ENCODE results near the gene INSYN2B.

Gene INSYN2B

DNA sequence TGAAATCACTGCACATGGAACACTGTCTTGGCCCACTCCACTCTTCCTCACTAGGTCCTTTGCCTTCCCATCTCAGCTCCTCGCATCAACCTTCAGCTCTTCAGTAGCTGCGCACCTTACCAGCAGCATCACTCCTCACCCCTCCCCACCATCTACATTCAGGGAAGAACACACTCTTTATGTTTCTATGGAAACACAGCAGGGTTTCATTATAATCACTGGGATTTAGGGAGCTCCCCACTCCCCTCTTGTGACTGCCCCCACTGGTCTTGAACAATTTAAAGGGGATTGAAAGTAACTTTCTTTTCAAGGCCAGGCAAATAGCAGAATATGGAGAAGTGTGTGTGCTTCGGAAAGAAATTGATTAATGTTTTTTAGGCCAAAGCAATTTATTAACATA, 111.2 kb downstream of the INSYN2B start:
- no peak overlapping the region for H3K27ac ChIP-seq (replicated peaks)
- no peak for DNase-seq (ENCODE audit: low read depth in 1 of 2, low spot score in 1 of 2)

GRCh38 chr5:169867347-169867746, 112.9 kb downstream of the INSYN2B start:
- DNase-seq (ENCODE audit: low read depth in 1 of 2, low spot score in 1 of 2): no peak
- Histone ChIP-seq H3K27ac (replicated peaks) (no peak overlapping the region), H3K4me3 (replicated peaks; ENCODE audit: insufficient read depth, low read length) (no peak overlapping the region), H3K27me3 (ENCODE audit: insufficient read depth, poor library complexity, severe bottlenecking) (no peaks in the 10 kb centered on the region)
- TF ChIP-seq GABPA (IDR thresholded peaks at IDR 0.05; ENCODE audit: low read depth) (no peak), SPI1 (IDR thresholded peaks at IDR 0.05; ENCODE audit: borderline replicate concordance, low read depth) (no peak), POLR2AphosphoS5 (IDR thresholded peaks at IDR 0.05; ENCODE audit: low read depth) (no peak)
- TF ChIP-seq, protein P1, sequence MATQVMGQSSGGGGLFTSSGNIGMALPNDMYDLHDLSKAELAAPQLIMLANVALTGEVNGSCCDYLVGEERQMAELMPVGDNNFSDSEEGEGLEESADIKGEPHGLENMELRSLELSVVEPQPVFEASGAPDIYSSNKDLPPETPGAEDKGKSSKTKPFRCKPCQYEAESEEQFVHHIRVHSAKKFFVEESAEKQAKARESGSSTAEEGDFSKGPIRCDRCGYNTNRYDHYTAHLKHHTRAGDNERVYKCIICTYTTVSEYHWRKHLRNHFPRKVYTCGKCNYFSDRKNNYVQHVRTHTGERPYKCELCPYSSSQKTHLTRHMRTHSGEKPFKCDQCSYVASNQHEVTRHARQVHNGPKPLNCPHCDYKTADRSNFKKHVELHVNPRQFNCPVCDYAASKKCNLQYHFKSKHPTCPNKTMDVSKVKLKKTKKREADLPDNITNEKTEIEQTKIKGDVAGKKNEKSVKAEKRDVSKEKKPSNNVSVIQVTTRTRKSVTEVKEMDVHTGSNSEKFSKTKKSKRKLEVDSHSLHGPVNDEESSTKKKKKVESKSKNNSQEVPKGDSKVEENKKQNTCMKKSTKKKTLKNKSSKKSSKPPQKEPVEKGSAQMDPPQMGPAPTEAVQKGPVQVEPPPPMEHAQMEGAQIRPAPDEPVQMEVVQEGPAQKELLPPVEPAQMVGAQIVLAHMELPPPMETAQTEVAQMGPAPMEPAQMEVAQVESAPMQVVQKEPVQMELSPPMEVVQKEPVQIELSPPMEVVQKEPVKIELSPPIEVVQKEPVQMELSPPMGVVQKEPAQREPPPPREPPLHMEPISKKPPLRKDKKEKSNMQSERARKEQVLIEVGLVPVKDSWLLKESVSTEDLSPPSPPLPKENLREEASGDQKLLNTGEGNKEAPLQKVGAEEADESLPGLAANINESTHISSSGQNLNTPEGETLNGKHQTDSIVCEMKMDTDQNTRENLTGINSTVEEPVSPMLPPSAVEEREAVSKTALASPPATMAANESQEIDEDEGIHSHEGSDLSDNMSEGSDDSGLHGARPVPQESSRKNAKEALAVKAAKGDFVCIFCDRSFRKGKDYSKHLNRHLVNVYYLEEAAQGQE (IDR thresholded peaks at IDR 0.05; ENCODE audit: insufficient replicate concordance, low read depth): no peak
- TF ChIP-seq, protein P2, sequence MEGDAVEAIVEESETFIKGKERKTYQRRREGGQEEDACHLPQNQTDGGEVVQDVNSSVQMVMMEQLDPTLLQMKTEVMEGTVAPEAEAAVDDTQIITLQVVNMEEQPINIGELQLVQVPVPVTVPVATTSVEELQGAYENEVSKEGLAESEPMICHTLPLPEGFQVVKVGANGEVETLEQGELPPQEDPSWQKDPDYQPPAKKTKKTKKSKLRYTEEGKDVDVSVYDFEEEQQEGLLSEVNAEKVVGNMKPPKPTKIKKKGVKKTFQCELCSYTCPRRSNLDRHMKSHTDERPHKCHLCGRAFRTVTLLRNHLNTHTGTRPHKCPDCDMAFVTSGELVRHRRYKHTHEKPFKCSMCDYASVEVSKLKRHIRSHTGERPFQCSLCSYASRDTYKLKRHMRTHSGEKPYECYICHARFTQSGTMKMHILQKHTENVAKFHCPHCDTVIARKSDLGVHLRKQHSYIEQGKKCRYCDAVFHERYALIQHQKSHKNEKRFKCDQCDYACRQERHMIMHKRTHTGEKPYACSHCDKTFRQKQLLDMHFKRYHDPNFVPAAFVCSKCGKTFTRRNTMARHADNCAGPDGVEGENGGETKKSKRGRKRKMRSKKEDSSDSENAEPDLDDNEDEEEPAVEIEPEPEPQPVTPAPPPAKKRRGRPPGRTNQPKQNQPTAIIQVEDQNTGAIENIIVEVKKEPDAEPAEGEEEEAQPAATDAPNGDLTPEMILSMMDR (IDR thresholded peaks at IDR 0.05; ENCODE audit: insufficient read depth, low read length): no peak

More for the DNA sequence above, 111.2 kb downstream of the INSYN2B start:
- TF ChIP-seq SPI1 (IDR thresholded peaks at IDR 0.05; ENCODE audit: borderline replicate concordance, low read depth) (no peak), GABPA (IDR thresholded peaks at IDR 0.05; ENCODE audit: low read depth) (no peak), POLR2AphosphoS5 (IDR thresholded peaks at IDR 0.05; ENCODE audit: low read depth) (no peak)
- TF ChIP-seq, protein P2 (IDR thresholded peaks at IDR 0.05; ENCODE audit: insufficient read depth, low read length): no peak
- TF ChIP-seq, protein P1 (IDR thresholded peaks at IDR 0.05; ENCODE audit: insufficient replicate concordance, low read depth): no peak
- H3K4me3 ChIP-seq (replicated peaks; ENCODE audit: insufficient read depth, low read length): no peak overlapping the region
- H3K27me3 ChIP-seq (ENCODE audit: insufficient read depth, poor library complexity, severe bottlenecking): no peaks in the 10 kb centered on the region

GRCh38 chr5:169864483-169864882, 115.8 kb downstream of the INSYN2B start:
- no peak for DNase-seq (ENCODE audit: low read depth in 1 of 2, low spot score in 1 of 2)
- no peaks in the 10 kb centered on the region for H3K27me3 ChIP-seq (ENCODE audit: insufficient read depth, poor library complexity, severe bottlenecking)
- H3K27ac ChIP-seq (replicated peaks): no peak overlapping the region
- TF ChIP-seq SPI1 (IDR thresholded peaks at IDR 0.05; ENCODE audit: borderline replicate concordance, low read depth) (no peak), POLR2AphosphoS5 (IDR thresholded peaks at IDR 0.05; ENCODE audit: low read depth) (no peak), GABPA (IDR thresholded peaks at IDR 0.05; ENCODE audit: low read depth) (no peak)
- TF ChIP-seq, protein P1 (IDR thresholded peaks at IDR 0.05; ENCODE audit: insufficient replicate concordance, low read depth): no peak
- no peak overlapping the region for H3K4me3 ChIP-seq (replicated peaks; ENCODE audit: insufficient read depth, low read length)

All from HL-60 (cell line).